GM19397 (cell line): ENCODE measurements around the gene BTBD10.

Source experiments
- ATAC-seq: cut with Tn5 transposase; IDR thresholded peaks from one replicate; pipeline ENCODE4 v1.9.1; 2021; ENCODE audit warnings: mild to moderate bottlenecking, moderate library complexity; ENCODE audit not compliant: unreplicated experiment

The BTBD10 gene

GRCh38 chr11:13462901-13463778 lies at the start of gene BTBD10:
TSS of gene BTBD10 (minus strand) at chr11:13463222. CDS start at chr11:13445124, 18,098 bp downstream.
- ATAC-seq: peak; percentile 99

GRCh38 chr11:13503393-13503792 lies 40.4 kb upstream of the BTBD10 start:
- ATAC-seq: no peak

DNA sequence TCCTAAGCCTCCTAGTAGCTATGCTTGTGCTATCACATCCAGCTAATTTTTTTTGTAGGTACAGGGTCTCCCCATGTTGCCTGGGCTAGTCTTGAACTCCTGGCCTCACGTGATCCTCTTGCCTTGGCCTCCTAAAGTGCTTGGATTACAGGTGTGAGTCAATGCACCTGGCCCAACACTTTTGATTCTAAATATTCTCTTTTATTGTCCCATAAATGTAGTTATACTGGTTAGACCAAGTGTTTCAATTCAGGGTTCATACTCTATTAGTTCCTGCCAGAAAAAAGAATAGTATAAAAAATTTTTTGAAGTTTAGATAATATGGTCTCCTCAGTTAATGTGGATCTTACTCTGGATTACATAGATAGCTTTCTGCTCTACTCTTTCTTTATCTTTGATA lies 39.5 kb upstream of the BTBD10 start:
- no peak for ATAC-seq

- no peak for ATAC-seq
Observed at GRCh38 chr11:13495929-13496328, 32.9 kb upstream of the BTBD10 start, which contains the start of gene PTH. TSS of gene PTH (minus strand) at chr11:13495997. CDS start at chr11:13492855, 3,142 bp downstream.

- ATAC-seq: no peak
Observed at GRCh38 chr11:13494051-13494450, 31.0 kb upstream of the BTBD10 start.

GRCh38 chr11:13487661-13488030 lies 24.6 kb upstream of the BTBD10 start:
- peak; percentile 70 for ATAC-seq

GRCh38 chr11:13486926-13487660 lies 24.1 kb upstream of the BTBD10 start:
- ATAC-seq: peak; percentile 97

DNA sequence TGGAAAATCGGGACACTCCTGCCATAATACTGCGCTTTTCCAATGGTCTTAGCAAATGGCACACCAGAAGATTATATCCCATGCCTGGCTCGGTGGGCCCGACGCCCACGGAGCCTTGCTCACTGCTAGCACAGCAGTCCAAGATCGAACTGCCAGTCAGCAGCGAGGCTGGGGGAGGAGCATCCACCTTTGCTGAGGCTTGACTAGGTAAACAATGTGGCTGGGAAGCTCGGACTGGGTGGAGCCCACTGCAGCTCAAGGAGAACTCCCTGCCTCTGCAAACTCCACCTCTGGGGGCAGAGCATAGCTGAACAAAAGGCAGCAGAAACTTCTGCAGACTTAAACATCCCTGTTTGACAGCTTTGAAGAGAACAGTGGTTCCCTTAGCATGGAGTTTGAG lies 17.2 kb upstream of the BTBD10 start:
- no peak for ATAC-seq

DNA sequence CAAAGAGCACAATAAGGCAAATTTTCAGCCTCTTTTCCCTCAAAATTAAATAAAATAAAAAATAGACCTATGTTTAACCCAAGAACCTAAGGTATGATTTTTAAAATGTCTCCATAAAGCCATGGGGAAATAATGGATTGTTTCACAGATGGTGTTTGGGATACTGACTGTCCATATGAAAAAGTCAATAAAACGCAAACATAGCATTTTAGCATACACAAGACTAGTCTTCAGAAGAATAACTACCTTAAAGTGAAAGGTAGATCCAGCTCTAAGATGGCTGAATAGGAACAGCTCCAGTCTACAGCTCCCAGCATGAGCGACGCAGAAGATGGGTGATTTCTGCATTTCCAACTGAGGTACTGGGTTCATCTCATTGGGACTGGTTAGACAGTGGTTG lies 16.7 kb upstream of the BTBD10 start:
- ATAC-seq: no peak

DNA sequence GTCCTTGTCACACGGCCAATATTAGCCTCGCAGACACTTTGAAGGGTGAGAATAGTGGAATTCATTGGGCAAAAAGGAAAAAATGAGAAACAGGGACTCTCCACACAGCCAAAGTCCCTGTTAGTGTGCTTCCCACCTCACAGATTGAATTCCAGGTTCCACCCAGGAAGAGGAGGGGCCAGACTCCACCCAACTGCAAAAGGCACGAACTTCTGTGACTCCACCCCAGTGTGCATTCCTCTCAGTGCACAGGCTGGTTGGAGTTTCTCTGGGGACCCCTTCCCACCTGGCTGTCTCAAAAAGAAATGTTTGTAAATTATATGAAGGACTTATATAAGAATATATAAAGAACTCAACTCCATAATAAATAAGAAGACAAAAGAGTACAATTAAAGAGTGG lies 12.1 kb upstream of the BTBD10 start:
- ATAC-seq: no peak

GRCh38 chr11:13473013-13473722 lies 10.1 kb upstream of the BTBD10 start:
- ATAC-seq: no peak

GRCh38 chr11:13468750-13469149 lies 5.7 kb upstream of the BTBD10 start:
- no peak for ATAC-seq

- ATAC-seq: no peak
Observed at GRCh38 chr11:13465909-13466371, 2.9 kb upstream of the BTBD10 start.

- ATAC-seq: no peak
Observed at GRCh38 chr11:13463779-13464290, 813 bp upstream of the BTBD10 start.

DNA sequence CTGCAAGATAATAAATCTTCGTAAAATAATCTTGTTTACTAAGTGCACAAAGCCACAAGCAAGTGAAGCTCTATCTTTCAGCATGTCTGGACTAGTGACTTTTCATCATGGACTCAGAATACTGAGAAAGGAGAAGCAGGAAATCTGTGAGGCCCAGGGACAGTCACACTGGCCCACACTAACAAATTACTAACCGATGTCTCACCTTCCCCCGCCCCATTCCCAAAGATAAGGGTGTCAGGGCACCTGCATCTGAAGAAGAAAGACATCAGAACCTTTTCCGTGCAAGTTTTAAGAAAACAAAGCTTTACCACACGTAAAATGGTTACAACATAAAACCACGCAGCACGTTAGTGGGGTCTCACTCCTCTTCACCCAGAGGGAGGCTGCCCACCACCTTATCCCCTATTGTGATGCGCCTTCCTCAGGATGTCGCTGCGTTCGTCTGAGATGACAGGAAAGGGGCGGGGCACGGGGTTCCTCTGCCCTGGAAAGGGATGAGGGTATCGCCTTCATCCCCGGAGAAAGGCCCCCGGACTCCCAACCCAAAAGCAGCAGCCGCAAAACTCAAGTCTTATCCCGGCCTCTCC lies 616 bp downstream of the BTBD10 start:
- ATAC-seq: peak; percentile 32

DNA sequence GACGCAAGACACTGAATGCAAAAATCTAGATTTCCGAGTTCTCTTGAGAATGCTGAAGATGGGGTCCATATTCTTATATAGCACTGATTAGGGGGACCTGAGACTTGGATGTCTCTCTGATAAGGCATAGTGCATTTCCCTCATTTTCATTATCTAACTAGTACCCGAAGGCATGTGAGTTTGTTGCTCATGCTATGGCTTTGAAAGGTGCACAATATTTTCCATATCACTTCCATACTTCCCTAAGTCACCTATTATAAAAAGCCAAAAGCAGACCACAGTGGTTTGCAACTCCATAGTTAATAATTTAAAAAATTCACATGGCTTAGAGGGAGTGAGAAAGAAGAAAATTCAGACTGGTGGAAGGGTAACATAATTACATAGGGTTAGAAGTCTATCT lies 1.7 kb downstream of the BTBD10 start:
- no peak for ATAC-seq

DNA sequence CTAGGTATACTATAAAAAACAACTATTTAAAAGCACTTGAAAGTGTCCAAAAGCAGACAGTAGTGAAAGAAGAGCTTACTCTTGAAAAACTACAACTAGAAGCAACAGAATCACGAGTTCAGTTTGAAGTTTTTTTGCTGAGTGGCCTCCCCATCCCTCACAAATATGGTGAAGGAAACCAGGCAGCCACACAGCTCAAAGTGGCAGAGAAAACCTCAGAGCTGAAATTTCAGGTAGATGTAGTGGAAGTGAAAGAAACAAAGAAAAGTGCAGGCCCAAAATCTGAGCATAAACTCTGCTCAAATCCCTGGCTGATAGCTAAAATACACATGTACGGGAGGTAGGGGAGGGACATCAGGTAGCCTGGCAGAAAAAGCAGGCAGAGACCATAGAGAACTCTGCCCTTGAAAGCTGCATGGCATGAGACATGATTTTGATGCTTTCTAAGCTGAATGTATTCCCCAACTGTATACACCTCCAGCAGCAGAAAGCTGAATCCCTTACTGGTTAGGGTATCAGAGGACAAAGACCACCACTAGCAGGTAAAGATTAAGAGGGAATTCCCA lies 12.1 kb downstream of the BTBD10 start:
- ATAC-seq: no peak

- no peak for ATAC-seq
Observed at GRCh38 chr11:13449522-13449921, 13.5 kb downstream of the BTBD10 start.

DNA sequence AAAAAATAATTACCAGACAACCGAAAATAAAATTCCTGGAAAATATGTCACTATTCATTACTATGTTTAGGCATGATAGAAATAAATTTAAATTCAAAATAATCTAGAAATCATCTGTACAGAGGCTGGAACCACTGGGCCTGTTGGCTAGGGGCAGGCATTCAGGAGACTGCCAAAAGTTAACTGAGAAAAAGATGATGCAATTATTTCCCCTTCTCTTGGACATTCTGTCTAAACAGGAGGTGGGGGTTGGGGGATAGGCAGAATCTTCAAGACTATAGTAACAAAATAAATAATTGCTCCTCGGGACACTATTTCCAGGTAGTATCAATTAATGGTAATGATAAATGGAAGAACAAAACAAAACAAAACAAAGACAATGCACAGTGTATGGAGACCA lies 14.1 kb downstream of the BTBD10 start:
- no peak for ATAC-seq

GRCh38 chr11:13446444-13446843 lies 16.6 kb downstream of the BTBD10 start:
- no peak for ATAC-seq
